Renal pelvis (tissue), 4 donors: Measurements from ENCODE around the gene MBD5. TPM values are rescaled to one million over a fixed set of nuclear protein-coding genes. Genes with fewer than 3 reads are reported as not detected.
A peak's percentile ranks its signal among the peaks of the same experiment; 100 is the strongest.

Experiments
- DNase-seq: peaks from one replicate; pipeline ENCODE4 v3.0.0-alpha.2; 2013
- polyA plus RNA-seq, 3 donors: library from polyadenylated mRNA; unstranded; fragments of 120-200 nt; gene quantifications; one replicate each; pipeline ENCODE4 v1.2.1, GENCODE V29; 2013; ENCODE audit not compliant: insufficient read length in 3 of 3

The MBD5 gene
- polyA plus RNA-seq, 3 donors = 42.4 to 52.0 (median 47.8) TPM

GRCh38 chr2:148020111-148021058 is 506 bp upstream of the MBD5 start, which contains the start of gene ORC4:
Gene ORC4 (minus strand): TSS chr2:148020737. CDS start chr2:147975958, 44,779 bp downstream.
- peak; percentile 100 for DNase-seq

- DNase-seq = no peak
These were observed 995 bp downstream of the MBD5 start for GRCh38 chr2:148021886-148022285.

GRCh38 chr2:148022351-148022750 is 1.5 kb downstream of the MBD5 start:
- DNase-seq = no peak

GRCh38 chr2:148022882-148023281 is 2.0 kb downstream of the MBD5 start:
- DNase-seq = no peak

- no peak for DNase-seq
These were observed 3.0 kb downstream of the MBD5 start for GRCh38 chr2:148023861-148024260.

GRCh38 chr2:148026573-148026972 is 5.7 kb downstream of the MBD5 start:
- DNase-seq = no peak

- DNase-seq = no peak
These were observed 6.9 kb downstream of the MBD5 start for GRCh38 chr2:148027822-148028221.

GRCh38 chr2:148028781-148029180 is 7.9 kb downstream of the MBD5 start:
- no peak for DNase-seq

GRCh38 chr2:148031152-148031551 is 10.3 kb downstream of the MBD5 start:
- DNase-seq = no peak

GRCh38 chr2:148032215-148032614 is 11.3 kb downstream of the MBD5 start:
- no peak for DNase-seq

- no peak for DNase-seq
These were observed 18.9 kb downstream of the MBD5 start for GRCh38 chr2:148039783-148040182.

- no peak for DNase-seq
These were observed 21.3 kb downstream of the MBD5 start for GRCh38 chr2:148042219-148042618.

- no peak for DNase-seq
These were observed 23.4 kb downstream of the MBD5 start for GRCh38 chr2:148044322-148044721.

GRCh38 chr2:148046802-148047201 is 25.9 kb downstream of the MBD5 start:
- DNase-seq = no peak

GRCh38 chr2:148048475-148049221 is 27.8 kb downstream of the MBD5 start:
- DNase-seq = no peak

- DNase-seq = no peak
These were observed 28.4 kb downstream of the MBD5 start for GRCh38 chr2:148049284-148049683.

GRCh38 chr2:148052687-148053086 is 31.8 kb downstream of the MBD5 start:
- no peak for DNase-seq

GRCh38 chr2:148058641-148059040 is 37.8 kb downstream of the MBD5 start:
- no peak for DNase-seq

GRCh38 chr2:148063633-148064032 is 42.7 kb downstream of the MBD5 start:
- no peak for DNase-seq

GRCh38 chr2:148065936-148066335 is 45.0 kb downstream of the MBD5 start:
- no peak for DNase-seq

- no peak for DNase-seq
These were observed 46.9 kb downstream of the MBD5 start for GRCh38 chr2:148067801-148068200.

- no peak for DNase-seq
These were observed 50.5 kb downstream of the MBD5 start for GRCh38 chr2:148071351-148071750.

GRCh38 chr2:148096012-148096411 is 75.1 kb downstream of the MBD5 start:
- no peak for DNase-seq
